PC-3 (cell line): ENCODE results near the gene TRAK1. TPM values are rescaled to one million over a fixed set of nuclear protein-coding genes. Genes with fewer than 3 reads are reported as not detected.

Experiments
- ATAC-seq: fragments of 200-7000 bp; cut with Tn5 transposase; 2 replicates; pipeline ENCODE4 v1.9.1; 2020; ENCODE audit warnings: mild to moderate bottlenecking, moderate library complexity
- BruUV-seq: library from RNA; stranded (reverse); fragments of 400-500 nt; replicated peaks from 2 replicates; lab custom pipeline; 2021; lab: Mats Ljungman, UMichigan
- CTCF ChIA-PET: fragments of 300-600 bp; sonication (Branson Sonifier 250); formaldehyde crosslinking; loops from one replicate; lab custom pipeline; 2022; ENCODE audit warnings: antibody characterized with exemption; lab: Charles Lee
- POLR2A ChIA-PET: fragments of 300-600 bp; sonication (Branson Sonifier 250); formaldehyde crosslinking; loops from one replicate; lab custom pipeline; 2022; ENCODE audit warnings: antibody characterized with exemption; ENCODE audit not compliant: unreplicated experiment; lab: Charles Lee
- DNase-seq: peaks from one replicate; pipeline ENCODE4 v3.0.0-alpha.2; 2015
- H2AFZ ChIP-seq: fragments of 300-600 bp; sonication (generic); 2 replicates; pipeline ENCODE4 v1.6.0; 2016; ENCODE audit warnings: antibody characterized with exemption, low read length
- H3F3A ChIP-seq: fragments of 300-600 bp; sonication (generic); one replicate; pipeline ENCODE4 v1.6.0; 2017; ENCODE audit warnings: antibody characterized with exemption, low read length, control low read depth, mild to moderate bottlenecking; ENCODE audit not compliant: unreplicated experiment
- H3K27ac ChIP-seq: fragments of 300-600 bp; sonication (generic); 2 replicates; pipeline ENCODE4 v1.5.1; 2016; ENCODE audit warnings: mild to moderate bottlenecking, low read length
- H3K27me3 ChIP-seq: fragments of 300-600 bp; sonication (generic); 2 replicates; pipeline ENCODE4 v1.6.1; 2016; ENCODE audit warnings: low read length, mixed read lengths
- H3K36me3 ChIP-seq: fragments of 300-600 bp; sonication (generic); 2 replicates; pipeline ENCODE4 v1.6.1; 2016; ENCODE audit warnings: low read depth, mixed run types, low read length, mixed read lengths
- H3K4me1 ChIP-seq: fragments of 300-600 bp; sonication (generic); 2 replicates; pipeline ENCODE4 v1.5.1; 2016; ENCODE audit warnings: low read length; ENCODE audit not compliant: insufficient read depth
- H3K4me2 ChIP-seq: fragments of 300-600 bp; sonication (generic); 2 replicates; pipeline ENCODE4 v1.6.0; 2016; ENCODE audit warnings: low read length
- H3K4me3 ChIP-seq: fragments of 300-600 bp; sonication (generic); 2 replicates; pipeline ENCODE4 v1.5.1; 2016; ENCODE audit warnings: mild to moderate bottlenecking, low read length, mixed read lengths
- H3K79me2 ChIP-seq: fragments of 300-600 bp; sonication (generic); 2 replicates; pipeline ENCODE4 v1.6.1; 2017; ENCODE audit warnings: low read length, mixed read lengths
- H3K9ac ChIP-seq: fragments of 300-600 bp; sonication (generic); 2 replicates; pipeline ENCODE4 v1.6.0; 2016; ENCODE audit warnings: mild to moderate bottlenecking, low read length
- H3K9me2 ChIP-seq: fragments of 300-600 bp; sonication (generic); replicated peaks from 2 replicates; pipeline ENCODE4 v1.6.1; 2016; ENCODE audit warnings: mixed run types, low read length, mixed read lengths
- H3K9me3 ChIP-seq: fragments of 300-600 bp; sonication (generic); 2 replicates; pipeline ENCODE4 v1.6.1; 2016; ENCODE audit warnings: low read length, mixed read lengths
- H4K20me1 ChIP-seq: fragments of 300-600 bp; sonication (generic); 2 replicates; pipeline ENCODE4 v1.6.1; 2016; ENCODE audit warnings: low read length, mixed read lengths
- EZH2 ChIP-seq: fragments of 300-600 bp; sonication (generic); IDR thresholded peaks from one replicate; pipeline ENCODE4 v1.6.1; 2017; ENCODE audit warnings: antibody characterized with exemption, mild to moderate bottlenecking, low read length; ENCODE audit not compliant: unreplicated experiment
- EZH2phosphoT487 ChIP-seq: fragments of 300-600 bp; sonication (generic); IDR thresholded peaks from 2 replicates; pipeline ENCODE4 v1.6.1; 2018; ENCODE audit warnings: mild to moderate bottlenecking, antibody characterized with exemption, low read length, borderline replicate concordance
- intact Hi-C: fragments of 100-400 bp; cut with micrococcal nuclease; formaldehyde crosslinking; loops from 2 replicates; pipeline ENCODE4 v1.9.0; 2023
- total RNA-seq: library from RNA; depleted of rRNA; stranded (reverse); fragments of >200 nt; gene quantifications from 2 replicates; pipeline ENCODE4 v1.2.3, GENCODE V29; 2014
- TF ChIP-seq, protein P1 (sequence below): fragments of 300-600 bp; sonication (generic); conservative IDR thresholded peaks from 2 replicates; pipeline ENCODE4 v1.5.1; 2017; ENCODE audit warnings: antibody characterized with exemption, low read depth, mild to moderate bottlenecking, low read length

Gene TRAK1
- total RNA-seq, 1 experiment from 2014 or later, result 23.4 TPM

DNA sequence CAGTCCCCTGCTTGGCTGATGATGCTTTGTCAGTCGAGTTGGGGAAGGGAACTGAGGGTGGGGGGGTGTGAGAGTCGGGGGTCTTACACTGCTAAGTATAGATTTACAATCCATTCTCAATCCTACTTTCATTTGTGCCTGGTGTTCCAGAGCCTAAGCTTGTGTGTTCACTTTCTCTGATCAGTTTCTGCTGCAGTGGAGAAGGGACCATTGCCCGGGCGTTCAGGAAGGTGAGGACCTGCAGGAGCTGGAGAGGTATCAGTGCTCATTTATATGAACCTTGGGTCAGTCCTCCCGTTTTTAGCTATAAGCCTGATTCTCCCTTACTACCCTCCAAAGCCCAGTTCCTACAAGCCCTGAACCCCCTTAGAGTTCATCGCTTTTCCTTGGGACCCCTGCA, 41.0 kb upstream of the TRAK1 start:
- Histone ChIP-seq H4K20me1 (no peaks in the 10 kb centered on the region), H3K9me2 (no peaks in the 10 kb centered on the region), H3K9ac (no peak overlapping the region), H3K27me3 (no peaks in the 10 kb centered on the region), H3K4me1 (no peaks in the 10 kb centered on the region), H3F3A (no peaks in the 10 kb centered on the region), H2AFZ (no peak overlapping the region), H3K27ac (no peak overlapping the region), H3K4me3 (no peak overlapping the region), H3K36me3 (no peaks in the 10 kb centered on the region), H3K9me3 (no peaks in the 10 kb centered on the region), H3K79me2 (peaks cover 26% of the 10 kb centered on the region), H3K4me2 (no peak overlapping the region)
- intact Hi-C loops, result no loop called here
- ATAC-seq (no peak), DNase-seq (no peak)
- no peak for TF ChIP-seq EZH2phosphoT487
- no peak for TF ChIP-seq EZH2
- TF ChIP-seq, protein P1, sequence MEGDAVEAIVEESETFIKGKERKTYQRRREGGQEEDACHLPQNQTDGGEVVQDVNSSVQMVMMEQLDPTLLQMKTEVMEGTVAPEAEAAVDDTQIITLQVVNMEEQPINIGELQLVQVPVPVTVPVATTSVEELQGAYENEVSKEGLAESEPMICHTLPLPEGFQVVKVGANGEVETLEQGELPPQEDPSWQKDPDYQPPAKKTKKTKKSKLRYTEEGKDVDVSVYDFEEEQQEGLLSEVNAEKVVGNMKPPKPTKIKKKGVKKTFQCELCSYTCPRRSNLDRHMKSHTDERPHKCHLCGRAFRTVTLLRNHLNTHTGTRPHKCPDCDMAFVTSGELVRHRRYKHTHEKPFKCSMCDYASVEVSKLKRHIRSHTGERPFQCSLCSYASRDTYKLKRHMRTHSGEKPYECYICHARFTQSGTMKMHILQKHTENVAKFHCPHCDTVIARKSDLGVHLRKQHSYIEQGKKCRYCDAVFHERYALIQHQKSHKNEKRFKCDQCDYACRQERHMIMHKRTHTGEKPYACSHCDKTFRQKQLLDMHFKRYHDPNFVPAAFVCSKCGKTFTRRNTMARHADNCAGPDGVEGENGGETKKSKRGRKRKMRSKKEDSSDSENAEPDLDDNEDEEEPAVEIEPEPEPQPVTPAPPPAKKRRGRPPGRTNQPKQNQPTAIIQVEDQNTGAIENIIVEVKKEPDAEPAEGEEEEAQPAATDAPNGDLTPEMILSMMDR, result no peak
- ChIA-PET CTCF (no interaction called here), POLR2A (no interaction called here)
- no TSS peak for BruUV-seq

DNA sequence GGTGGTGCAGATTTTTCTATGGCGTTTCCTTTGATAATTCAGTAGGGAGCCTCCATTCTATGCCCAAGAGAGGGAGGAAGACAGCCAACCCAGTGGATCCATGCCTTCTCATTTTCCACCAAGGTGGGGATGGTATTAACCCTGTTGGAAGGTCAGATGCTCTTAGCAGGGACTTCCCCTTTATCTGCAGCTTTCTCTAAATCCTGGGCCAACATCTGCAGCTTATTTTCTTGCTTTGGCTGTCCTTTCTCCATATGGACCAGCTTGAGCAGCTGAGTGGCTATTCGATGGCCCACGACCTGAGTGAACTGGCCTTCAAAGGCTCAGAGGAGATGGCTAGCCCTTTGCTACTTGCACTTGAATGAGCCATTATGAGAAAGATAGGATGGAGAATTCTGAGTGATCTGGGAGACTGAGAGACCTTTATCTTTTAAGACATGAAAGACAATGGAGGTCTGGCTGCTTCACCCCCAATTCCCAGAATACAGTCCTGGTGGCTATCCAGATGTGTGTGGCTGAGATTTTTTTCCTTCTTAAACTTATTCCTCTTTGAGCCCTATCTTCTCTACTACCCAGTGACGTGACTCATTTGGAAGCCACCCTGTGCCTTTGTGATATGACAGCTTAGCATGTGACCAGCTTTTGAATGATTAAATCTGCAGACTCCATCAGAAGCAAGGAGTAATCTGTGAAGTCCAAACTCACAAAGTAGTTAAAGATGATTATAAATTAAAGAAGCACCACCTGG, 39.6 kb upstream of the TRAK1 start:
- POLR2A ChIA-PET, result interaction anchor here (0.5 to 0.6 kb wide), 2 partner anchors 15 to 51 kb away, joined by 3 to 6 read pairs; no protein-coding TSS in a partner anchor
- DNase-seq (no peak), ATAC-seq (no peak)
- Histone ChIP-seq H3K36me3 (no peaks in the 10 kb centered on the region), H3K4me1 (no peaks in the 10 kb centered on the region), H3K9me2 (no peaks in the 10 kb centered on the region), H3K27ac (no peak overlapping the region), H3K9me3 (no peaks in the 10 kb centered on the region), H3K79me2 (peaks cover 25% of the 10 kb centered on the region), H2AFZ (no peak overlapping the region), H3K4me3 (no peak overlapping the region), H3K9ac (no peak overlapping the region), H3F3A (no peaks in the 10 kb centered on the region), H3K27me3 (no peaks in the 10 kb centered on the region), H3K4me2 (no peak overlapping the region), H4K20me1 (no peaks in the 10 kb centered on the region)
- TF ChIP-seq, protein P1, result no peak
- no peak for TF ChIP-seq EZH2phosphoT487
- no peak for TF ChIP-seq EZH2
- intact Hi-C loops, result no loop called here
- no TSS peak for BruUV-seq
- CTCF ChIA-PET, result no interaction called here

DNA sequence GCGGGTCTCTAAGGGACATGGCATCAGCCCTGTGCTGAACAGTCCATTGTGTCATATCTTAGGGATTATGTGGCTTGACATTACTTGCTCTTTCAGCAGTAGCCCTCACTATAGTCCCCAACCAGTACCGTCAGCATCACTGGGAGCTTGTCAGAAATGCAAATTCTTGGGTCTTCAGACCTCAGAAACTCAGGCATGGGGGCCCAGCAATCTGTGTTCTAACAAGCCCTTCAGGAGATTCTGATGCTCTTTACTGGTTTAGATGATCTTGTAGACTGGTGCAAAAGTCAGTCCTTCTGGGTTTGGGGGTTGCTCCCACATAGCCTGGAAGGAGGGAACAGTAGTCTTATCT, 39.0 kb upstream of the TRAK1 start:
- DNase-seq, result no peak
- ChIA-PET POLR2A (interaction anchor here (0.5 kb wide), 1 partner anchor 52 kb away, joined by 6 read pairs; no protein-coding TSS in a partner anchor), CTCF (no interaction called here)
- no peaks in the 10 kb centered on the region for H3K36me3 ChIP-seq
- no peak overlapping the region for H3K9ac ChIP-seq
- no peaks in the 10 kb centered on the region for H3K9me3 ChIP-seq
- no peak overlapping the region for H3K27ac ChIP-seq
- TF ChIP-seq EZH2 (no peak), EZH2phosphoT487 (no peak)
- TF ChIP-seq, protein P1, result no peak
- intact Hi-C loops, result no loop called here
- H3K9me2 ChIP-seq, result no peaks in the 10 kb centered on the region
- no peak overlapping the region for H2AFZ ChIP-seq
- no peaks in the 10 kb centered on the region for H3F3A ChIP-seq
- no peak overlapping the region for H3K4me2 ChIP-seq
- ATAC-seq, result no peak
- H3K27me3 ChIP-seq, result no peaks in the 10 kb centered on the region
- peaks cover 28% of the 10 kb centered on the region for H3K79me2 ChIP-seq
- H3K4me3 ChIP-seq, result no peak overlapping the region
- no peaks in the 10 kb centered on the region for H3K4me1 ChIP-seq
- H4K20me1 ChIP-seq, result no peaks in the 10 kb centered on the region
- BruUV-seq, result no TSS peak
